Body of pancreas (tissue), 4 donors: ENCODE data around the gene PGAP1.

Experiments used
- CTCF ChIP-seq, 7 experiments: fragments of 450-650 bp in 4 of 7; fragments of 200-600 bp in 3 of 7; sonication (generic) in 3 of 7; IDR thresholded peaks; one replicate each; pipeline ENCODE4 v1.5.1; 2016 to 2019; ENCODE audit warnings: antibody characterized with exemption in 7 of 7
- POLR2A ChIP-seq, 3 donors: fragments of 450-650 bp; IDR thresholded peaks; one replicate each; pipeline ENCODE4 v1.6.1; 2016; ENCODE audit warnings: antibody characterized with exemption in 3 of 3, mild to moderate bottlenecking in 2 of 3

- TF ChIP-seq CTCF (IDR thresholded peaks at IDR 0.05) (no peak), POLR2A (IDR thresholded peaks at IDR 0.05) (no peak)
Measured at GRCh38 chr2:196823750-196824522, 102.6 kb downstream of the PGAP1 start.
